Activated CD8-positive, alpha-beta memory T cell treated with anti-CD3 and anti-CD28 coated beads, Interleukin-2, amount 50 U/mL, for 1 hour (primary cell): ENCODE results near the gene CHST2.
"Not testable (repeated sequence)": the region's sequence is repeated elsewhere in the genome, so short reads cannot be mapped to it uniquely, and the experiment has no call there.

Source experiments
- DNase-seq: peaks from one replicate; pipeline ENCODE4 v3.0.0-alpha.2; 2020; ENCODE audit errors: extremely low read depth

CHST2 gene

GRCh38 chr3:143119009-143119914 lies at the start of gene CHST2:
Gene CHST2 (plus strand): TSS chr3:143119771. CDS start chr3:143120817, 1,046 bp downstream.
- no peak for DNase-seq

- no peak for DNase-seq
These were observed 48.5 kb upstream of the CHST2 start for GRCh38 chr3:143070977-143071551.

GRCh38 chr3:143071776-143072175 lies 47.8 kb upstream of the CHST2 start:
- DNase-seq = no peak

GRCh38 chr3:143072298-143073020 lies 47.1 kb upstream of the CHST2 start:
- not testable (repeated sequence) for DNase-seq

DNA sequence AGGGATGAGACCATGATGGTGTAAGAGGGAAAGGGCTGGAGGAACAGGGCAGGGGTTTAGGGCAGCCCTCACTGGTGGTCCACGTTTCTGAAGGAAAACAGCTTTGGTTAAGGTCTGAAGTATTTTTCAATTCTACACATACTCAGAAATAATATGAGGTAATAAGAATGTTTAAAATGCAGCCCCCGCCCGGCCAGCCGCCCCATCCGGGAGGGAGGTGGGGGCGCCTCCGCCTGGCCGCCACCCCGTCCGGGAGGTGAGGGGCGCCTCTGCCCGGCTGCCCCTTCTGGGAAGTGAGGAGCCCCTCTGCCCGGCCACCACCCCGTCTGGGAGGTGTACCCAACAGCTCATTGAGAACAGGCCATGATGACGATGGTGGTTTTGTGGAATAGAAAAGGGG lies 46.0 kb upstream of the CHST2 start:
- not testable (repeated sequence) for DNase-seq

- DNase-seq = not testable (repeated sequence)
These were observed 45.6 kb upstream of the CHST2 start for GRCh38 chr3:143073983-143074382.

- no peak for DNase-seq
These were observed 40.7 kb upstream of the CHST2 start for GRCh38 chr3:143078883-143079282.

GRCh38 chr3:143080196-143080595 lies 39.4 kb upstream of the CHST2 start:
- no peak for DNase-seq

- DNase-seq = no peak
These were observed 38.2 kb upstream of the CHST2 start for GRCh38 chr3:143081365-143081764.

DNA sequence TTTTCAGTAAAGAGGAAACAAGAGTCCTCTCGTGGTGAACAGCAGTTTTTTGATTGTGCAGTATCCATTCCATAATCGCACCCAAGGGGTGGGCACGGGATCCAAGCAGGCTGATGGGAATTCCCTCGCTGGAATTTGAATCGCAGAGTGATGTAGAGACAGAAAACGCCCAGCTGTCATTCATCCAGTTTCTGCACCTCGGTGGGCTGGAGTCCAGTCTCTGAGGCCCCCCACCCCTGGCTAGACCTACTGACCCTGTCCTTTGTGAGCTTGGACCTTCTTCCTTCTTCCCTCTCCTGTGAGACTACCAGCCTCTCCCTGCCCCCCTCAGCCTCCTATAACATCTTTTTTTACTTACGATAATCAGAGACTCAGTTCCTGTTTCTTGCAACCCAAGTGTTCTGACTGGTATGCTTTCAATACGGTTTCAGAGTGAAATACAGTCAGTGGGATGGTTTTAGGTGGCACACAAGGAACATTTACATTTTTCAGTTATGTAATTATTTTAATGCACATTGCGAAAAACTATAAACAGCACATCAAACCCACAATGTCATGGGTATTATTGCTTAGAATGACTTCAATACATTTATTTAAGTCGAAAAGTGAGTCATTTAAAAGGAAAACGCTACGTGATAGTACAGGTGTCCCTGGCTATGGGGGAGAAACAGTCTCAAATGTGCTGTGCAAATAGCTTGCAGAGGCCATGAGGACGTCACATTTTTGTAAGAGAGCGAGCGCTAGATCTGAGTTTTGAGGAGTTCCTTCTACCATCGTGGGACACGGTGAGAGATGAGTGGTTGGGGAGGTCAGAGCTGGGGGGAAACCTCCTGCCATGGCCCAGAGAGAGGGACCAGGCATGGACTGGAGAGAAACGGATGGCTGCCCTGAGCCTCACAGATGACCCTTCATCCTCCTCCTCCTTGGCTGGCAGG lies 37.5 kb upstream of the CHST2 start:
- DNase-seq = no peak

DNA sequence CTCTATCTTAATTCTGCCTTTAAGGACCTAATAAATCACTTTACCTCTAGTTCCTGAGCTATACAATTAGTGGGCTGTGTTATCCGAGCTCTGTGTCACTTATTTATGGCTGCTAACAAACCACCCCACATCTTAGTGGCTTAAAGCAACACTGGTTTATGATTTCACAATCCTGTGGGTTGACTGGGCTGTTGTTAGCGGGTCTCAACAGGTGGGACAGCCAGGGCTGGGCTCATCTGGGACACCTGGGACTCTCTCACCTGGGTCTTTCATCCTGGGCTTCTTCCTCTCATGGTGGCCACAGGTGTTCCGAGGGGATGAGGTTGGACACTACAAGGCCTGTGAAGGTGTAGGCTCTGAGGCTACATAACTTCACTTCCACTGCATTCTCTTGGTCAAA lies 35.8 kb upstream of the CHST2 start:
- DNase-seq = no peak

GRCh38 chr3:143084856-143085731 lies 34.5 kb upstream of the CHST2 start:
- no peak for DNase-seq

DNA sequence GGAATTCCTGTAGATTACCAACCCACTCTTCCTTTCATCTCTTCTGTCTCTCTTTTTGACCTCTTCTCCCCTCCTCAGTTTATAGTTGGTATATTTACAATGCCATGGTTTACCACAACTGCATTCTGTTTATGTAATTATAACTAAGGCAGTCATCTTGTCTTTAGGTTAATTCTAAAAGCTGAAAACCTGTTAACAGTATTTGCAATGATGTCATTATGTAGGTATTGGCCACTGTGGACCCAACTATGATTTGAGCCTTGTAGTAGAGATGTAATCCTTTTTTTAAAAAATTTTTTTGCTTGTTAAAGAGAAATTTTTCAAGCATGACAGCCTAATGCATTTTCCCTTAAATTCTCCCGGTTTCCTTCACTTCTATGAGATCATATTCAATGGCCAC lies 30.7 kb upstream of the CHST2 start:
- DNase-seq = no peak

- no peak for DNase-seq
These were observed 29.6 kb upstream of the CHST2 start for GRCh38 chr3:143089965-143090364.

DNA sequence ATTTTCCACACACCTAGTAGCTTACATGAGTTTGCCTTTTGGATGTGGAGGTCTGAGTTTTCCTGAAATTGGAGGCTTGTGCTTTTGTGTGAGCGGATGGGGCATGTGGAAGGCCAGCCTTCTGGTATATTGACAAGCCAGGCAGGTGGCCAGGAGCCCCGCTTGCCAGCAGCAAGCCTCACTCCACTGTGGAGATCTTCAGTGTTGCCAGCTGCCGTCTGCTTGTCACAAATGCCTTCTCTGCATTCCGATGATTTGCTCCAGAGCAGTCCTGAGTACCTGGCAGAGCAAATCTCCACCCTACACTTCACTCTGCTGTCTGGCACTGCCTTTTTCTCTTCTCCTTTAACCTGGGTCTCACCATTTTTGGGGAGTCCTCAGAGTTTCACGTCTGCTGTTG lies 29.1 kb upstream of the CHST2 start:
- DNase-seq = no peak

- no peak for DNase-seq
These were observed 28.4 kb upstream of the CHST2 start for GRCh38 chr3:143090976-143091837.

- DNase-seq = no peak
These were observed 27.4 kb upstream of the CHST2 start for GRCh38 chr3:143092191-143092590.

DNA sequence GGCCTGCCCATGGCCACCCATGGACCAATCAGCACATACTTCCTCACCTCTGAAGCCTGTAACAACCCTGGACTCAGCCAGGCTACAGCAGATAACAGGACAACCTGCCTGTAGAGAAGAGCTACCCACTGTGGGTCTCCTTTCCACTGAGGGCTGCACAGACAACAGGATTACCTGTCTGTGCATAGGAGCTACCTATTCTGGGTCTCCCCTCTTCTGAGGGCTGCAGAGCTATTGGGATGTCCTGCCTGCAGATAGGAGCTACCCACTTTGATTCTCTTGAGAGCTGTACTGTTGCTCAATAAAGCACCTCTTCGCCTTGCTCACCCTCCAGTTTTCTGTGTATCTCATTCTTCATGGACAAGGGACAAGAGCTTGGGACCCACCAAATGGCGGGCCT lies 23.8 kb upstream of the CHST2 start:
- no peak for DNase-seq

DNA sequence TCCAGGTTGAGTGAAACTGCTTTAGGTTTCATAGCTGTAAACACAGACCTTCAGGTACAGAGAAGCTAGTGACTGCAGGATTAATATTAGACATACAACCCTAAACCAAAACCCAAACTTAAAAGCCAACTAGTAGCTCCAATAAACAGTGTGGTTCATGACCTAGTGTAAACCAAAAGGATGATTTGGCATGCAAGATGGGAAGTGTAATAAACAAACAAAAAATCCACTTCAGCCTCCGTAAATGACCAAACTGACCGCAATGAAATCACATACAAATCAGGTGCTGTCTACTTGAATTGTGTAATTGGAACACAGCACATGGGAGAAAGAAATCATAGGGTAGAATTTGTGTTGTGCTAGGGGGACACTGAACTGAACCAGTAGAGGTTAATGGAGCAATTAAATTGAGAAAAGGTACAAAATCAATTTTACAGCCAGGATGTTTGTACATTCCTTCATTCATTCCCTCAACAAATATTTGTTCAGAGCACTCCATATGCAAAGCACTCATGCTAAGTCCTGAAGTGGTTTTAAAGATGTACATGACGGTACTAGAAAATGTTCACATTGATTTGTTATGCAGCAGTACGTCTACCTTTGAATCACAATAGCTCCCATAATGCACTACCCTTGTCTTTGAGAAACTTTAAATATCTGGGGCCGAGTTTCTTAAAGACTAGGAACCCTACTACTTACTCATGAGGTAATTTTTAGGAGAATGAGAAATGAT lies 21.4 kb upstream of the CHST2 start:
- no peak for DNase-seq
